Measurements from ENCODE around the gene HNRNPA0. TPM values are rescaled to one million over a fixed set of nuclear protein-coding genes. Genes with fewer than 3 reads are reported as not detected.
A peak's percentile ranks its signal among the peaks of the same experiment; 100 is the strongest.
"Not testable (repeated sequence)": the region's sequence is repeated elsewhere in the genome, so short reads cannot be mapped to it uniquely, and the experiment has no call there.

Gene HNRNPA0
- polyA plus RNA-seq (ENCODE audit: insufficient read length): 32.6 TPM

DNA sequence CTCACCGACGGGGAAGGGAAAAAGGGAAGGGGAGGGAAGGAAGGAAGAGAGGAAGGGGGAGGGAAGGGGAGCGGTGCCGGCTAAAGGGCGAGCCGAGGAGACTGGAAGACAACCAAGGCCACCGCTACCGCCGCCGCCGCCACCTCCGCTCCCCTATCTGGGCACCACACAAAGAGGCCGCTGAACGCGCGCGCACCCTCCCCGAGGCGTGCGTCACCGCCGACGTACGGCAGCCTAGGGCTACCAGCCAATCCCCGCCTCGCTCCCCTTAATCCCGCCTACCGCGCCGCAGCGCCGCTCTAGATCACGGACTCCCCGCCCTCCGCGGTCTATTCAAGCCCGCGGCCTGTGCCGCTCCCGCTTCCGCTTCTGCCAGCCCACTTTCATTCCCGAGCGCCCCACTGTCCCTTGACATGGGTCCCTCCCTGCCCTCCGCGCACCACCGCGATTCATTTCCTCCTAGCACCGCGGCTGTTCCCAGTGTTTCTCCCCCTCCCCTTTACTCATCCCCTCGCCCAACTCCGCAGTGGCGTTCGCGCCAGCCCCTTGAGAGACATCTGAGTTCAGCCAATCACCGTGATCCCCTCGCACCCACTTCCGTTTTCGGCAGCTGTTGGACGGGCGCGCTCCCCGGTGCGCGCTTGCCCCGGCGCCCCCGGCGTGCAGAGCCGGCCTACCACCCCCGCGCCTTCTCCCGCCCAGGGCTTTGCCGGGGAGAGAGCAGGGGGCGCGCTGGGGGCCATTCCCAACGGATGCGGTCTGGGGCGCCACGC, at the start of gene HNRNPA0:
Gene HNRNPA0, minus strand, starts transcription at position 176 of the 773 bp plus-strand sequence. CDS start 297 bp downstream, outside the sequence.
- DNase-seq: peak; percentile 98

DNA sequence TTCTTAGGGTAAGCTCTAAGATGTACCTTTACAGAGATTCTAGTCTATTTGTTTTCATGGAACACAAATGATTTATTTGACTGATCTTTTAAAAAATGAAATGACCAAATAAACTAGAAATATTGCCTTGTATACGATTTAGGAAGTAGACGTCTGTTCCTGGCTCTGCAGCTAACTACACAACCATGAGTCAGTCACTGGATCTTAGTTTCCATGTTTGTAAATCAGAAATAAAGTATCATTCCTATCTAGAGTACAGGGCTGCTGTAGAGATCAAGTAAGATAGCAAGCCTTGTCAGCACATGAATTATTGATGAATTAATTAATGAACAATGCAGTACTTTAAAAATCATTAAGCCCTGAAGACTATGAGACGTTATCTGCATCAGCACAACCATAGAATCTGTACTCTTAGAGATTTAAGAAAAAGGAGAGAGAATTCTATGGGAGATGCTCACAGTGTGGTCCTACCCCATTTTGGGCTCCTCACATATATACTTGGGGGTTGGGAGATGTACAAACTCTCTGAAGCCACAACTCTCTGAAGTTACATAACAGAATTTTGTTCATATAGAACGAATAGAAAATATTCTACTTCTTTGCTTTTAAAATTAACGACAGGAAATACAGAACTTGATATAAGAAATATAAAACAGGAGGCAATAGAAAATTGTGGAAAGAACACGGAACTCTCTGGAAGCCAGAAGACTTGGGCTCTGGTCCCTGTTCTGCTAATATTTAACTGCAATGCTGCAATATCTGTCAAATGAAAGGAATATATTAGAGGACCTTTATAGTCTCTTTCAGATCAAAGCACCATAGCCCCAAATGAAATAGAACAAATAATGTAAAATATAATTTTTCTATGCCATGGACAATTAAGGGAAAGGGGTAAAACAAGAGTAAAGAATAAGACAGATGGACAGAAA, 48.4 kb upstream of the HNRNPA0 start:
- no peak for DNase-seq

DNA sequence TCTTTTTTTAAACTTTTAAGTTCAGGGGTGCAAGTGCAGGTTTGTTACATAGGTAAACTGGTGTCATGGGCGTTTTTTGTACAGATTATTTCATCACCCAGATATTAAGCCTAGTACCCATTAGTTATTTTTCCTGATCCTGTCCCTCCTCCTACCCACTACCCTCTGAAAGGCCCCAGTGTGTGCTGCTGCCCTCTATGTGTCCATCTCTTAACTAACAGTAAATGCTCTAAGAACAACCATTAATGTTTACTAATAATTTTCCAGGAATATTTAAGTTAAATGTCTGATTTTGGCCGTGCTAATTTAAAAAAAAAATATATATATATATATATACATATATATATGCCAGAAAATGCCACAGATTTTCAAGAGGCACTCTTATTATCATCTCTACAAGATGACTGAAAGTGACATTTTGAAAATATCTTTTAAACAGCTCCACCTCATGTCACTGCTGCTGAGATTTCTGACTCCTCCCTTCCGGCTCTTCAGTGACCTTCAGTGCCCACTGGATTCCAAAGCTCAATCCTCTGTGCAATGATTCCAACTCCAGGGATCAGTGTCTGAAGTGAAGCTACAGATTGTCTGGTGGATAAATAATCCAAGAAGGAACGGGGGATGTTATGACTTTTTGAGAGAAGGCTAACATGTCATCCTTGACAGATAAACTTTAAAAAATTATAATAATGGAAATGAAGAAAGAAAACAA, 46.7 kb upstream of the HNRNPA0 start:
- DNase-seq: no peak

DNA sequence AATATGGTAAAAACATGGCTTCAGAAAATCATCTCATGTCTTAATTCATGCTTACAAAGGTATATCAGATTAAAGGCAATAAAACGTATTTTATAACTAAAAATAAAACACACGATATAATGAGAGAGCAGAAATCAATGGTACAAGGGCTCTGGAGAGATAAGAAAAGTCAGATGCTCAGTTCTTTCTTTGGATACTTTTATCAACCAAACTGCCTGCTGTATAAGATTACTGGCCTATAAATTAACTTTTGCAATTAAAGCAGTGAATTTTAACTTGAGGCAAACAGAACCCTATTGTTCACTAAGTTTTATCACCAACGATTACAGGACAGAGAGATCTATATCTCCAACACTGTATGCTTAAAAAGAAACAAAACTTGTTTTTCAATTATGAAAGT, 42.1 kb upstream of the HNRNPA0 start:
- DNase-seq: no peak

DNA sequence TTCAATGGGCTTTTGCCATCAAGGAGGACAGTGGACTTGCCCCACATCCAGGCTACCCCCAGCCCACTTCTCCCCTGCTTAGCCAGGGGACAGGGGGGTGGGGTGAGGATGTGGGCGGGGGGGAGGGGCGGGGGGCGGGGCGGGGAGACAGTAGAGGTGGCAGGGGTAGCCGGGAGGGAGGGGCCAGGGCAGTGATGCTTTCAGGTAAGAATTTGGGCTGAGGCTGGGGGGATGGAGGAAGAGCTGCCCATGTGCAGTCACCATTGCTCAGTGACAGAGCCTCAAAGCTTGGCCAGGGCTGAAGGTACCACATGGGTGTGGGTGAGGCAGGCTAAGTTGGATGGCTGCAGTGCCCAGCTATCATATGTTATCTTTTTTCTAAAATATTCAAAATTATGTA, 40.7 kb upstream of the HNRNPA0 start:
- DNase-seq: no peak

DNA sequence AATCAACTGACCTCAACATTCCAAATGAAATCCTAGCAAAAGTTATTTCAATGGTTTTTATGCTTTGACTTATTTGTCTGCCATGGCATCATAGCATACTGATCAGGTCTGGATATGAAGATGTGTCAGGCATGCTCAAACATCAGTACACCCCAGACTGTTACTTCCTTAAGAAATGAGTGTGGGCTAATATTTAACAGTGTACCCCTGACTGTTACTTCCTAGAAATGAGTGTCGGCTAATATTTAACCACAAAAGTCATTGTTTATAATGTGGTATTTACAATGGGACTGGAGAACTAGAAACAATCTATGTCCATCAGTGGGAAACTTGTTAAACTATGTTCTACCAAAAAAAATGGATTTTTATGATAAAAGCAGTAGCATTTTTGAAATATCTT, 38.1 kb upstream of the HNRNPA0 start:
- no peak for DNase-seq

DNA sequence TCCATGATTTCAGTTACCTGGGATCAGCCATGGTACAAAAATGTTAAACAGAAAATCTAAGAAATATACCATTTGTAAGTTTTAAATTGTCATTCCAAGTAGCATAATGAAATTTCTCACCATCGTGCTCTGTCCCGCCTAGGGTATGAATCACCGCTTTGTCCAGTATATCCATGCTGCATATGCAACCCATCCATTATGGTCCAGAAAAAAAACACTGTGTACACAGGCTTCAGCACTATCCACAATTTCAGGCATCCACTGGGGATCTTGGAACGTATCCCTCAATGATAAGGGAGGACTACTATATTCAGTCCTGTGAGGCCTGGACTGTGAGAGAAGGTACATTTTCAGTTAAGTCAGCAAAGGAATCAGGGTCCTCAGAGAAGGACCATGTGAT, 37.6 kb upstream of the HNRNPA0 start:
- no peak for DNase-seq

DNA sequence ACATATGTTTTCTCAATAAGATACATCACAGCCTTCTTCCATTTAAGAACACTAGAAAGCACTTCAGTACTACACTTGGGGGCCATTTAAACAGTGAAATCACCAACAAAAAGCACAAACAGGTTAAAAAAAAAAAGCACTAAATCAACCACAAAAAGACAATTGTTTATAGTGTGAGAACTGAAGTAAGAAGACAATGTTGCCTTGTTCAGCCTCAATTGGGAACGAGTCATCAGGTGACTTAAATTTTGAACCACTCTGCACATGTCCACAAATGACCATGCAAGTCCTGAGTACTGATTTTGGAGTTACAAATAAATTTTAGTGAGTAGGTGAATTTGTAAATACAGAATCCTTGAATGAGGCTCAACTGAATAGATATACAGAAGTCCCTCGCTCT, 37.2 kb upstream of the HNRNPA0 start:
- no peak for DNase-seq

DNA sequence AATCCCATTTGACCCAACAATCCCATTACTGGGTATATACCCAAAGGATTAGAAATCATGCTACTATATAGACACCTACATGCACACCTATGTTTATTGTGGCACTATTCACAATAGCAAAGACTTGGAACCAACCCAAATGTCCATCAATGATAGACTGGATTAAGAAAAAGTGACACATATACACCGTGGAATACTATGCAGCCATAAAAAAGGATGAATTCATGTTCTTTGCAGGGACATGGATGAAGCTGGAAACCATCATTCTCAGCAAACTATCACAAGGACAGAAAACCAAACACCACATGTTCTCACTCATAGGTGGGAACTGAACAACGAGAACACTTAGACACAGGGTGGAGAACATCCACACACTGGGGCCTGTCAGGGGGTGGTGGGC, 34.4 kb upstream of the HNRNPA0 start:
- not testable (repeated sequence) for DNase-seq

DNA sequence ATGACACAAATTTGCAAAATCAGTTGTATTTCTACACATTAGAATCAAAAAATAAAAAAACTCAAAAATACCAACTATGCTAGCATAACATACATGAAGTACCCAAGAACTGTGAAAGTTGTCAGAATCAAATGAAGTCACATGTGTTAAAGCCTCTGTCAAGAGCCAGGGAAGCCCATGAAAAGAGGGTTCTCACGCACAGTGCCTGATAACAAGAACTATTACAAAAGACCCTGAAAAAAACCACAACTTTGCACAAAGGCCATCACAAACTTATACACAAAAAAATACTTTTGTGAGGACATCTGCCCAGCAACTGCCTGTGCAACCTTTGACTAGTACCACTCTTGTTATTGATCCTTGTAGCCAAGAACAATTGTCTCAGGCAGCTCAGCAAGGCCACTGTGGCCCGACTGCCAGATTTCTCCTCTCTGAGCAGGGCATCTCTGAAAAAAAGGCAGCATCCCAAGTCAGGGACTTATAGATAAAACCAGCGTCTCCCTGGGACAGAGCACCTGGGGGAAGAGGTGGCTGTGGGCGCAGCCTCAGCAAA, 28.9 kb upstream of the HNRNPA0 start:
- no peak for DNase-seq

DNA sequence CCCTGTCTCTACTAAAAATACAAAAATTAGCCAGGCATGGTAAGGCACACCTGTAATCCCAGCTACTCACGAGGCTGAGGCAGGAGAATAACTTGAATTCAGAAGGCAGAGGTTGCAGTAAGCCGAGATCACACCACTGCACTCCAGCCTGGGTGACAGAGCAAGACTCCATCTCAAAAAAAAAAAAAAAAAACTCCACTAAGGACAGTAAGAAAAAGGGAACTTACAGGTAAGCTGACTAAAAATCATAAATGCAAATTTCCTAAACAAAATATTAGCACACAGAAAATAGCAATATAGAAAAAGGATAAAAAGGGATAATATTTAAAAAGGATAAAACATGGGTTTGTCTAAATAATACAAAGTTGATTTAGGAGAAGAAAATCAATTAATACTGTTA, 27.9 kb upstream of the HNRNPA0 start:
- no peak for DNase-seq

DNA sequence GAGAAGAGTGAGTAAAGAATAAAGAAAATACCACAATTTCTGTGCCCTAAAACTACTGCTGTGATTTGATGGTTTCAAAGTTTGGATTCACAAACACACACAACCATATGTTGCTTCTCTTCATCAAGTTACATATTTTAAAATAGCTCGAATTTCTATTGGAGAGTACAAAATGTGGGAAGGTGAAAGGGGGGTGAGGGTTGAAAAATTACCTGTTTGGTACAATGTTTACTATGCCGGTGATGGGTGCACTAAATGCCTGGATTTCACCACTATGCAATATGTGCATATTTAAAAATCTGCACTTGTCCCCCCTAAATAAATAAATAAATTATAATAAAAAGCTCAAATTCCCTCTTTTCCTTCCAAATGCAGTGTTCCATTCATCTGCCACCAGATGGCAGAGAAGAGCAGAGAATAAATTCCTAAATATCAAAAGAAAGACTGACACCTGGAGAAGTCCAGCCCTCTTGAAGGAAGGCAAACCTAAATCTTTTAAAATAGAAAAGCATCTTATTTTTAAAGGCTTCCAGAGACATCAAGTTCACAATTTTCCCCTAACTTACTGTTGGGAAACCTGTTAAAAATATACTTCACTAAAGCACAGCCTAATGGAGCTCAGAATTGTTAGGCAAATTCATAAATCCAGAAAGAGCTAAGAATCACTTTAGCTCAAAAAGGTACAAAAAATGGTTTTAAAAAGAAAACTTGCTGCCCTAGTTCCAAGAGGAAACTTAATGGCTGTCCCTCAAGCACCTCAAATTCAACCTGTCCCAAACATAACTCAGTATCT, 24.8 kb upstream of the HNRNPA0 start:
- DNase-seq: peak; percentile 40

DNA sequence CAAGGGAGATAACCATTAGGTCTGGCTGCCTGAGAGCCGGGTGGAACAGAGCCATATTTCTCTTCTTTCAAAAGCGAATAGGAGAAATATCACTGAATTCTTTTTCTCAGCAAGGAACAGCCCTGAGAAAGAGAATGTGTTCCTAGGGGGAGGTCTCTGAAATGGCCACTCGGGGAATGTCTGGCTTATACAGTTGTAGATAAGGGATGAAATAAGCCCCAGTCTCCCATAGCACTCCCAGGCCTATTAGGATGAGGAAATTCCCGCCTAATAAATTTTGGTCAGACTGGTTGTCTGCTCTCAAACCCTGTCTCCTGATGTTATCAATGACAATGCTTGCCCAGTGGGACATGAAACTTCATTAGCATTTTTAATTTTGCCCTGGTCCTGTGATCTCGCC, 13.8 kb upstream of the HNRNPA0 start:
- not testable (repeated sequence) for DNase-seq

DNA sequence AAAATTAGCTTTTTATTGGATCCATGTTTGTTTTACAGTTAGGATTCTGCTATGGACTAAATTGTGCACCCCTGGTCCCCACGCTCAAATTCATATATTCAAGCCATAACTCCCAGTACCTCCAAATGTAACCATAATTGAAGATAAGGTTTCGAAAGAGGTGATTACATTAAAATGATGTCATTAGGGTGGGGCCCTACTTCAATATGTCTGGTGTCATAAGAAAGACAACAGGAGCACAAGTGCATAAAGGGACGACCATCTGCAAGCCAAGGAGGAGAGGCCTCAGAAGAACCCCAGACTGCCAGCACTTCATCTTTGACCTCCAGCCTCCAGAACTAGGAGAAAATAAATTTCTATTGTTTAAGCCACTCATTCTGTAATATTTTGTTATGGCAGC, 7.4 kb upstream of the HNRNPA0 start:
- DNase-seq: no peak

DNA sequence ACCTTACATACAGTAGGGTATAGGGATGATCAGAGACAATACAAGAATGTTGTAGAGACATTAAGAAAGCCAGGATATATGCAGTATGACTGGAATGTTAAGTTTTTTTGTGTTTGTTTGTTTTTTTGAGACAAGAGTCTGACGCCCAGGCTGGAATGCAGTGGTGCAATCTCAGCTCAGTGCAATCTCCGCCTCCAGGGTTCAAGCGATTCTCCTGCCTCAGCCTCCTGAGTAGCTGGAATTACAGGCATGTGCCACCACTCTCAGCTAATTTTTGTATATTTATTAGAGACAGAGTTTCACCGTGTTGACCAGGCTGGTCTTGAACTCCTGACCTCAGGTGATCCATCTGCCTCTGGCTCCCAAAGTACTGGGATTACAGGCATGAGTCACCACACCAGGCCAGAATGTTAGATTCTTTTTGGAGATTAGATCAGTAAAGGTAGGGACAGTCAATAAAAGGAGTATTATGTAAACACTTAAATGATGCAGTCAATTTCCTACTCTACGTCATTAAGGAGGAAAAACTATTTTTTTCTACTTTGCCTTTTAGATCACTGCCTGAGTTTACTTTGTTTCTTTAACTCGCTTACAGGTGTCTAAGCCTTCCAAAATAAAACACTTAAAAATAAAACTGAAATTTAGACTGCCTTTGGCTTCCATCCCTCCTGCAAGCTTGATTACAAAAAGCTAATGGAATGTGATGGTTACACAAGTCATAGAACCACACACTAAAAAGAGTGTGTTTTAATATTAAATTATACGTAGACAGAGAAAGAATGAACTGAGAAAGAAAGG, 6.8 kb upstream of the HNRNPA0 start:
- DNase-seq: no peak

DNA sequence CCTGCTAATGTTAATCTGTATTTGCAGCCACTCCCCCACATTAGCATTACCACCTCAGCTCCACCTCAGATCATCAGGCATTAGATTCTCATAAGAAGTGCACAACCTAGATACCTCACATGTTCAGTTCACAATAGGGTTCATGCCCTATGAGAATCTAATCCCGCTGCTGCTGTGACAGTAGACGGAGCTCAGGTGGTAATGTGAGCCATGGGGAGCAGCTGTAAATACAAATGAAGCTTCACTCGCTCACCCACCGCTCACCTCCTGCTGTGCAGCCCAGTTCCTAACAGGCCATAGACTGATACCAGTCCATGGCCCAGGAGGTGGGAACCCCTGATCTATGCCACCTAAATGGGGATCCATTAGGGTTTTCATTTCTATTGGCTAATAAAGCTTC, 6.1 kb upstream of the HNRNPA0 start:
- no peak for DNase-seq

DNA sequence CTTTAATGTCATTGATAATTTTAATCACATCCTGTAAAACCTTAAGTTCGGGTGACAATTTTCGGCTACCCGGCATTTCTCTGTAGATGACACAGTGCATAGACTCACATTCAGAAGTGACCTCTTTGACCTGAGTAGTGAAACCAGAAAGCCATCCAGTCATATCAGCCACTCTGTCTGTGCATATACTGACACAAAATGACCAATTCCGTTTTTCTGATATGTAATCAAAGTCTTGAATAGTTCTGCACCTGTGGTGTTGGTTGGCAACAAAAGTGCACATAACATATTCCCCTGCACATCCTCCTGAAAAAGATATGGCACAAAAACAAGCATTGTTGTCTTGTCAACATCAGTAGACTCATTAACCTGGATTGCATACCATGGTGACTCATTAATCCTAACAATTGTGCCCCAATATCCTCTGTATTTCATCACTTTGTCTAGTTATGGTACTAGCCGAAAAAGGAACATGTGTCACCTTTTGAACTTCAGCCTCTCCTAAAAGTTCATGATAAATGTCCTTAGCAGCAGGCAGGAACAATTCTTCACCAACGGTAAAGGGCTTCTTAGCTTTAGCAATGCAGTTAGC, 4.6 kb upstream of the HNRNPA0 start:
- no peak for DNase-seq

DNA sequence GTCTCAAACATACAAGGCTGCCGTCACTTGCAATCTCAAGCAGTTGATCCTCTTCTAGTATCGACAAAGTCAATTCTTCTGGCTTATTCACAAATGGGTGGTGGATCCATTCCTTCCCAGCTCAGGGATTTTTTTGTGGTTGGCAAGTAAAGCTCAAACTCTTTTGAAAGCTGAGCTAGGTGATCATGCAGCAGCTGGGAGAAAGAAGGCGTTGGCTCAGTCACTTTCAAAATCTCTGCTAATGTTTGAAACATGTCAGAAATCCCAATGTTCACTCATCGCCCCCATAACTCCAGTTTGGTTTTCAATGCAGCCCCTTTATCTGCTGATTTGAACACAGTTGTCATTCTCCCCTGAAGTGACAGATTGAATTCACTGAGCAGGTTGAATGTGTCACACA, 4.0 kb upstream of the HNRNPA0 start:
- DNase-seq: no peak

DNA sequence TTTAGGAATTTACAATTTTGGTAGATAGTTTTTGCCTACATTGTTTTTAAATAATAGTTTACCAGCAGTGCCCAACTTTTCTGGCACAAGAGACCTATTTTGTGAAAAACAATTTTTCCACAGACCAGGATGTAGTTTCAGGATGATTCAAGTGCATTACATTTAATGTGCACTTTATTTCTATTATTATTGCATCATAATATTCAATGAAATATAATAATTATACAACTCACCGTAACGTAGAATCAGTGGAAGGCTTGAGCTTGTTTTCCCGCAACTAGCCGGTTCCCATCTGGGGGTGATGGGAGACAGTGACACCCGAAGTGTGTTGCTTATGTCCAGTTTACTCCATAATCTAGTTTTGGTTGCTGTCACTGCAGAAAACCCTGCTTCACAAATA, 3.5 kb upstream of the HNRNPA0 start:
- DNase-seq: no peak

DNA sequence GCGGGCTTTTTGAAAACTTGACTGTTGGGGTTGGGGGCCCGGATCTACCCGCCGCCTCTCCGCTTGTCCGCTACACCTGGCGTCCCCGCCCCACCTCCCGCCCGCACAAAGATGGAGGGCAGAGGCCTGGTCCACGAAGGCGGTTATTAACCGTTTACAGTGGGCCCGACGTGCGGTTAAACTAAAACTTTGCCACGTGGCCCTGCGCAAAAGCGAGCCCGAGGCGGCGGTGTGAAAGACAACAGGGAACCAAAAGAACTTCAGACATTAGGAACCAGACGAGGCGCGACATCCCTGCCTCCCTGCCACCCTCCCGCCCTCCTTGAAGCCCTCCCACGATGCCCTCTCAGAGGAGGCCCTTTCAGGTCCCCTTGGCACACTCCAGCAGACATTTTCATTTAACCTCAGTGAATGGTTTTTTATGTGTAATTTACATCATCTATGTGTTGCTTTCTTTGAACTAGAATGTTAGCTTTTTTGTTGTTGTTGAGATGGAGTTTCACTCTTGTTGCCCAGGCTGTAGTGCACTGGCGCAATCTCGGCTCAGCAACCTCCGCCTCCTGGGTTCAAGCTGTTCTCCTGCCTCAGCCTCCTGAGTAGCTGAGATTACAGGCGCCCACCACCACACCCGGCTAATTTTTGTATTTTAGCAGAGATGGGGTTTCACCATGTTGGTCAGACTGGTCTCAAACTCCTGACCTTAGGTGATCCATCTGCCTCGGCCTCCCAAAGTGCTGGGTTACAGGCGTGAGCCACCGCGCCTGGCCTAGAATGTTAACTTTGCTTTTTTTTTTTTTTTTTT, 999 bp upstream of the HNRNPA0 start:
- DNase-seq: no peak
